Measurements from ENCODE around the gene TRPM2.
"Not testable (repeated sequence)": the region's sequence is repeated elsewhere in the genome, so short reads cannot be mapped to it uniquely, and the experiment has no call there.

Gene TRPM2

DNA sequence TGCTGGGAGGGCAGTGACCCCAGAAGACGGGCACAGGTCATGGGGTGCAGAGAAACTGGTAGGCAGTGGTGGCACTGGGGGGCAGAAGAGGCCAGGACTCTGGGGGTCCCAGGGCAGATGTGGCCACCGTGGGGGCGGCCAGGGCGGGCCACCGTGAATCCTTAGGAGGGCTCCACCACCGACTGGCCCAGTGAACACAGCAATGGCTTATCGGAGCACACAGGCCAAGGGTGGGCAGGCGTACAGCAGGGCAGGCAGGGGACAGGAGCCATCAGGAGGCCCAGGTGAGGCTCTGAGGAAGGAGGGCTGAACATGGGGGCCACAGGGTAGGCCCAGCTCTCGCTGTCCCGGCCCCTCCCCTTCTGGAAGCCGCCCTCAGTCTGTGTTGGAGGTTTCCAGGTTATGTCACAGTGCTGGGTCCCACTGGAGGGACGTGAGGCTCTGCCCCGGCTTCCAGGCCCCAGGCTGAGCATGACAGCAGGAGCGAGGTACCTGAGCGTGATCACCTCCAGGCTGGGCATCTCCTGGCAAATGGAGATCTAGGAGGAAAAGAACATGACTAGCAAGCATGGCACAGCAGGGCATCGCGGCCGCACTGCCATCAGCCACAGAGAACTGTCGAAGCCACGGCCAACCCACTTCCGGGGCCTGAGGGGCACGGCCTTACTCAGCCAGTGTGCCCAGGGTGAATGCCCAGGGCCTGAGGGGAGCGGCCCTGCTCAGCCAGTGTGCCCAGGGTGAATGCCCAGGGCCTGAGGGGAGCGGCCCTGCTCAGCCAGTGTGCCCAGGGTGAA, 18.0 kb upstream of the TRPM2 start:
- no peak for DNase-seq

DNA sequence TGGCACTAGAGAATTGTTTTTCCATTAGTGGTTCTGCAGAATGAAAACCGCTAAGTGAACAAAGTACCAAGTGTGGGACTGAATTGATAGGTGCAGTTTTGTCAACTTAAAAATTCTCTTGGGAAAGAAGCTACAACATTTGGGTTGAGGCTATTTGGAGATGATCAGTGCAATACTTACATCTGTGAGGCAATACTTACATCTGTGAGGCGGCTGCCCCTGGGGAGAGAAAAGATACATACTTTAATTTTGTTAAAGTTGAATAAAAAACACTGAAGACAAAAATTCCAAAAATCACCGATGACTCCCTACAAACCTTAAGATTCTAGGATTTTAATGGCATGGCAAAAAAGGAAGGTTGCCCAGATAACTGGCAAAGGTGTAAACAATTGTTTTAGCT, 16.0 kb upstream of the TRPM2 start:
- DNase-seq = no peak

DNA sequence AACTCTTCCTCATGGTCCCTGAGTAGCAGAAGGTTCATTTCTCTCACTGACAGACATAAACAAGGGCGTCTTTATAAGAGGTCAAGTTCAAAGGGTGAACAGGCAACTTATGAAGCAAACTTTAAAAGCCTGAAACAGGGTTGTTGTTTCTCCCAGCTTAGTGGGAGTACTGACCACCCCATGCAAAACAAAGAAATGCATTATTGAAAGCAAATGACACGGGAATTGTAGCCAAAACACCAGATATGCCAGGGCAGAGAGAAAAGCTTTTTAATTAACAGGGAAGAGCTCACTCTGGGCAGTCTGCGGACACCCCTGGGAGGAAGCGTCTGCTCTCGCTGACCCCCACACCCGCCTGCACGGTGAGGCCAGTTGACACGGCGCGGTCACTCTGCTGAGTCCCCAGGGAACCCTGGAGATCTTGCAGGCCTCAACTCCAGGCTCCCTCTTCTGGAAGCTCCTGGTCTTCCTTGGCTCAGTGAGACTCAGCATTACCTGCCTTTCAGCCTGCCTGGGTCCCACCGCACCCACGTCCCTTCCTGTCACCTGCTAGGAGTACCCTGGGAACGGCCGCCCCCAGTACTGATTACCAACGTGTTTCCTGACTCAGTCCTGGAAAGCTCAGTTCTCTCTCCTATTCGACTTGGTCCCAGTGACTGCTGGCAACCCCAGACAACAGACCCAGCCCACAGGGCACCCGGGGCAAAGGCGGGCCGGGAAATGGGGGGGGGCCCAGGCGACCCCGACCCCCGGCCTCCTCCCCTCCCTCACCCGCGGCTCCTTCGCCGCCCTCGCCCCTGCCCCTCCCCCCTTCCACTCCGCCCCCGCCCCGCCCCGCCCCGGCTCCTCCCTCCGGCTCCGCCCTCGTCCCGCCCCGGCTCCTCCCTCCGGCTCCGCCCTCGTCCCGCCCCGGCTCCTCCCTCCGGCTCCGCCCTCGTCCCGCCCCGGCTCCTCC, 15.2 kb upstream of the TRPM2 start:
- DNase-seq = no peak

DNA sequence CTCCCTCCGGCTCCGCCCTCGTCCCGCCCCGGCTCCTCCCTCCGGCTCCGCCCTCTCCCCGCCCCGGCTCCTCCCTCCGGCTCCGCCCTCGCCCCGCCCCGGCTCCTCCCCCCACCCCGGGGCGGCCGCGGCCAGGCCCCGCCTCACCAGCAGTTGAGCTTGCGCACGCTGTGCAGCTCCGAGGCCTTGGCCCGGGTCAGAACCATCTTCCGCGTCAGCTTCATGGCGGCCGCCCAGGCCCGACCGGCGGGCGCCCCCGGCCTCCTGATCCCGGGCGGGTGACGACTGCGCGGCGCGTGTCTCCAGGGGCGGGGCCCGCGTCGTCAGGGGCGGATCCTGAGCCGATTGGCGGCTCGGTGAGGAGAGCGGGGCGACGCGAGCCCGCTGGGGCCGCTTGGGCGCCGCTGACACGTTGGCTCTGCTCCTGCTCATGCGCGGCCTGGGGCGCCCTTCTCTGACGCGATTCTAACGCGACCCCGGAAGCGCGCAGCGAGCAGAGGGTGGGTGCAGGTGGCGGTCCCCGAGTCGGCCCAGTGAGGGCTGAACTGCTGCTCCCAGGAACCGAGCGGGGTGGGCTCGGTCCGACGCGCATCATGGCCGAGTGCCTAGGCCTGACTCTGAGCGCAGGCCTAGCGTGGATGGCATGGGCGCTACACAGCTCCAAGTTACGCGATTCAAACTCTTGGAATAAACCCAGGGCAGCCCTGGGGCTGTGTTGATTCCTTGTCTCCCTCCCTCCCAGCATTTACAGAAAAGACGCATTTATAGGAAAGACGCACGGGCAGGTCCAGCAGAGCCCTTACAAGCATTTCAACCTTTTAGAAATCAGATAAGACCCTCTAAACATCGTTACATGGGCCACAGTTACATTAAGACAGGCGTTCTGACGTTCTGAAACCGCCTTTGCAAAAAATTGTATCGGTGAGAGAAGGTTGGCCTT, 14.2 kb upstream of the TRPM2 start, which contains the start of gene CFAP410:
Gene CFAP410, minus strand, starts transcription at position 420 of the 940 bp plus-strand sequence. Its CDS starts 196 bp downstream, at position 224.
- peak; percentile 95 for DNase-seq

DNA sequence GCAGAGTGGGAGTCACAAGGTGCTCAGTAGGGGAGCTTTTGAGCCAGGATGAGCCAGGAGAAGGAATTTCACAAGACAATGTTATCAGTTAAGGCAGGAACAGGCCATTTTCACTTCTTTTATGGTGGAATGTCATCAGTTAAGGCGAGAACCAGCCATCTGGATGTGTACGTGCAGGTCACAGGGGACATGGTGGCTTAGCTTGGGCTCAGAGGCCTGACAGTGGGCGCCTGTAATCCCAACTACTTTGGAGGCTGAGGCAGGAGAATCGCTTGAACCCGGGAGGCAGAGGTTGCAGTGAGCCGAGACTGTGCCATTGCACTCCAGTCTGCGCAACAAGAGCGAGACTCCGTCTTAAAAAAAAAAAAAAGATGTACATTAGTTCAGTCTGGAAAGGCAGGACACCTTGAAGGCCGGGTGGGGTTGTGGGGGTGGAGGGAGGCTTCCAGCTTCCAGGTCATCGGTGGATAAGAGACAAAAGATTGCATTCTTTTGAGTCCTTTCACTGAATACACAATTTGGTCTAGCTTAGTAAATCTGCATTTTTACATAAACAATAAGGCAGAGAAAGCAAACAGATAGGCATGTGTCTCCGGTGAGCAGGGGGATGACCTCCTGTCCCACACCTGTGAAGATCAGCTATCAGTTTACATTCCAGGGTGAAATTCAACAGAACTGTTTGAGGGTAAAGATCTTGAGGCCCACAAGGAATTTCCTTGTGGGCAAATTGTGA, 11.5 kb upstream of the TRPM2 start:
- not testable (repeated sequence) for DNase-seq

DNA sequence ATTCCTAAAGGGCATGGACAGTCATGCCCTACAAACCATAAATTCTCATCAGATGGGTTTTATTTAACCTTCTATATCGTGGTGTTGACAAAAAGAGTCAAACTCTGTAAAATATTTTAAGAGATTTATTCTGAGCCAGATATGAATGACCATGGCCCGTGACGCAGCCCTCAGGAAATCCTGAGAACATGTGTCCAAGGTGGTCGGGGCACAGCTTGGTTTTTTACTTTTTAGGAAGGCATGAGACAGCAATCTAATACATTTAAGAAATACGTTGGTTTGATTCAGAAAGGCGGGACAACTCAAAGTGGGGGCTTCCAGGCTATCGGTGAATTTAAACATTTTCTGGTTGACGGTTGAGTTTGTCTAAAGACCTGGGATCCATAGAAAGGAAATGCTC, 10.4 kb upstream of the TRPM2 start:
- not testable (repeated sequence) for DNase-seq

DNA sequence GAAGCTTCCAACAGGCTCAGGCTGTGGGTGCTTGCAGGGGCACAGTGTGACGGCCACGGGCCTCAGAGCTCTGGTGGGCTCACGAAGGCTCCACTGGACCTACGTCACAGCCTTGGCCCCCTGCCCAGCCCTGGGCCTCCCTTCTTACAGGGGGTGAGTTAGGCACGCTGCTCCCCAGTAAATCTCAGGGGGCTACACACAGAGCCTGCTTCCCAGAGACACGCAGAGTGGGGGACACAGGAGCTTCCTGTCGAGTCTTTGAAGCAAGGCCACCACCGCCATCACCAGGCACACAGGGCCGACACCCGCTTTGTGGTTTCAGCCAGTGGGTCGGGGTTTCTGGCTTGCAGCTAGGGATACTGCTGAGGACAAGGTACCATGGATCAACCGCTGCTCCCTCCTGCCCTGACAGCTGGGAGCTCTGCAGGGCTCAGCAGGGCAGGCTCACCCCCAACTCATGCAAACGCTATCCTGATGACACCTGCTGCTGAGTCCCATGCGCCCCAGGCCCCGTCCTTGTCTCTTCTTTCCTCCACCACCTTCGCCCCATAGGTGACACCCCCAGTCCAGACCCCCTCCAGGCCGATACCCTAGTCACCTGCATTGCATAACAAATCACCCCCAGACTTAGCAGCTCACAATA, 8.8 kb upstream of the TRPM2 start:
- no peak for DNase-seq

DNA sequence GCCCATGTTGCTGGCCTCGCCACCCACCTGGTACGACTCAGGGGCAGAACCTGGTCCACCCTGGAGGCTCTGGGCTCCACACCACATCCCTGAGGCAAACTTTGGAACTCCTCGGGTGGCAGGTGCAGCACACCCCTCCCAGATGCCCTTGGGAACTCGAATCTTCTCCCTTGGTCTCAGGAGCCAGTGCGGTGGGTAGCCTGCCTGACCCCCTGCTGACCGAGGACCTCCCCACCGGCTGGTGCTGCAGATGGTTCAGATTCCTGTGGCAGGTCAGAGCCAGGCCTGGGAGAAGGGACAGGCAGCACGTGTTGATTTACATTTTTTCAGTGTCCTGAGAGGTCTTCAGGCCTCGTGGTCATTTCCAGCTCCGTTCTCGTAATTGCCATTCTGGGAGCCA, 7.9 kb upstream of the TRPM2 start:
- no peak for DNase-seq

DNA sequence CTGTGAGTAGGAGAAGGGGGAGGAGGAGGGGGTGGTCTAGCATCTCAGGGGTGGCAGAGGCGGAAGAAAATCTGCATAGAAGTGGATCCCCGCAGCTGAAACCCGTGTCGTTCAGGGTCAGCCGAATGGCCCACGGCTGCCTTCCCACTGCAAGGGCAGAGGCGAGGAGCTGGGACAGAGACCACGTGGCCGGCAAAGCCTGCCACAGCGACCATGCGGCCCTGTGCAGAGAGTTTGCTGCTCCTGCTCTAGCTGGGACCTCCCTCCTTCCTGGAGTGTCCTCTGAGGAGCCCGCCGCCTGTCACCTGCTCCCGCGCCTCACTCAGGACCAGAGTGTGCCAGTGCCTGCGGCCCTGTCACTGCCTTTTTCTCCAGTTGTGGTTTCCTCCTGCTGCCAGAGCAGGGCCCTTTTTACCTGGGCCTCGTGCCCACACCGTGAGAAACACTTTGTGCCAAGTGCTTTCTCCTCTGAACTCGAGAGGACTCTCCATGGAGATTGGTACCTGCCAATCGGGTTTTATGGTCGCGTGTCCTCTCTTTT, 5.4 kb upstream of the TRPM2 start:
- no peak for DNase-seq

DNA sequence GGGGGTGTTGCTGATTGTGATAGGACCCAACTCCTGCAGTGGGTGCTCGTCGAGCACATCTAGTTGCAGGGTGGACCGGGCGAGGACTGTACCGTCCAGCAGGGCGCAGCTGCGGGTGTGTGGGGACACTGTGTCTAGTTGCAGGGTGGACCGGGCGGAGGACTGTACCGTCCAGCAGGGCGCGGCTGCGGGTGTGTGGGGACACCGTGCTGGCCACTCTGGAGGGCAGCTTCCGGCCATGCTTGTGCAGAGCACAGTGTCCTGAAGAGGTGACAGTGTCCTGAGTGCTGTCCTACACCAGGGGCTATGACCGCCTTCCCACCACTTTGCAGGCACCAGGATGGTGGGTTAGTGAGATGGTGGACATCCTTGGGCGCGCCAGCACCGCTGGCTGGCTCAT, 4.6 kb upstream of the TRPM2 start:
- no peak for DNase-seq

DNA sequence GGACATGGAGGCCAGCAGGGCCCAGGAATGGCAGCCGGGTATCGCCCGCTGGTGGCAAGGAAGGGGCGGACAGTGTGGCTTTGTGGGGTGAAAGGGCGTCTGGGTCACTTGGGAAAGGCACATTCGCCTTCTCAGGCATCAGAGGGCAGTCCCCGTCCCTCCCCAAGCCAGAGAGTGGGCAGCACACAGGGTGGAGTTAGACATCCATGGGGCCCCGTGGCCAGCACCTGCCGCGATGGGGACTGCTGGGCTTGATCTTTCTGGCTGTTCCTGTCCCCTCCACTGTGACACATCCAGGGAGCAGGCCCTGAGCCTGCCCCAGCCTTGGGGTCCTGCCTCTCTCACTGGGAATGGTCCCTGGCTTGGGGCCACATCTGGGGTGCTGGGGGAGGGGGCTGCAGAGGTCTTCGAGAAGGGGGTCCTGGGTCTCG, 4.0 kb upstream of the TRPM2 start:
- DNase-seq = no peak

DNA sequence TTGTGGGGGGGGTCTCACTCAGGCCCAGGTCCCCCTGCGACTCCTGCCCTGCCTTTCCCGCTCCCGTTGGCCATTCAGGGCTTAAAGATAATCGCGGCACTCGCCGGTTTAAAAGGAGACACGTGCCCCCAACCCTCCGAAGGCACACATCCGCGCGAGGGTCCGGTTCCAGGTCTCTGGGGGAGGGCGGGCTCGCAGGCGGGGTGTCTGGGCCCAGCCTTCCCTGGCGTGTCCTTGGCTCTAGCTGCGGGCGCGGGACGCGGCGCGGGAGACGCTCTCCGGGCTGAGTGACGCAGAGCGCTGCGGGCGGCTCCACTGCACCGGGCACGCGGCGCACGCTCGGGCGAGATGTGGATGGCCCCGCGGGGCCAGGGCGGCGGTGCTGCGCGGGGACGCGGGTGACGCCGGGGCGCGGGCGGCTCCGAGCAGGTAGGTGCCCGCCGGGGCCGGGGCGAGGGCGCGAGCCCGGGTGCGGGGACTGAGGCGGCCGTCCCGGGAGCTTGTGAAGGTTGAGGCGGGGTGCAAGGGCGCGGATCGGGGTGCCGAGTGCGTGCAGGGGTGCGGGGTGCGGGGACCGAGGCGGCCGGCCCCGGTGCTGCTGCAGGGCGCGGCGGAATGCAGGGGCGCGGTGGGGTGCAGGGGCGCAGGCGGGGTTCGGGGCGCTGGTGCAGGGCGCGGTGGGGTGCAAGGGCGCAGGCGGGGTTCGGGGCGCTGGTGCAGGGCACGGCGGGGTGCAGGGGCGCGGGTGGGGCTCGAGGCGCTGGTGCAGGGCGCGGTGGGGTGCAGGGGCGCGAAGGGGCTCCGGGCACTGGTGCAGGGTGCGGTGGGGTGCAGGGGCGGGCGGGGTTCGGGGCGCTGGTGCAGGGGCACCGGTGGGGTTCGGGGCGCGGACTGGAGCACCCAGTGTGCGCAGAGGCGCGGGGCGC, 3.3 kb upstream of the TRPM2 start:
- no peak for DNase-seq

DNA sequence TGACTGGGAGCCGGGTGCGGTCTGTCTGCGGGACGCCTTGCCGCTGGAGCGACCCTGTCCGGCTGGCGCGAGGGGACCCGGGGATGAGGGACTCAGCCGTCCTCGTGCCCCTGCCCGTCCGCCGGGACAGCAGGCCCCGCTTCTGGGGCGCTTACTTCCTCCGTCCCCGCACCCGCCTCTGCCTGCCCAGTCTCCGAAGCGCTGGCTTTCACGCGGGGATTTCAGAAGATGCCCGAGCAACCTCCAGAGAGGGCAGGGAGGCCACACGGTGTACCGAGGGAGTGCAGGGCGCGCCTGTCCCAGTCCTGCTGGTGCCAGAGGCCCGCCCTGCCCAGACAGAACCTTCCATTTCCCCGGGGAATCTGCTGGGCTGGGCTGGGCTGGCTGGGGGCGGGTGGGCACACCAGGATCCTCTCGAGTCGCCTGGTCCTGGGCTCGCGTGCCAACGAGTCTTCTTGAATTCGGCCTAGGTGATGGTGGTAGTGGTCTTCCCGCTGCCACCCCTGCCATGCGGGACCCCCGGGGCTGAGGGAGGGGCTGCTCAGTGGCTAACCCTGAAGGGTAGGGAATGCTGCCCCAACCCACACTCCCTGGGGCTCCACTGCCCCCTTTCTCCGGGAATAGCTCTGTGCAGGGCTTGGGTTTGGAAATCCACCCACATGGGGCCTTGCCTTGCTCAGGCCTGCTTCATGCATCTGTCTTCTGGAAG, 2.5 kb upstream of the TRPM2 start:
- DNase-seq = no peak

DNA sequence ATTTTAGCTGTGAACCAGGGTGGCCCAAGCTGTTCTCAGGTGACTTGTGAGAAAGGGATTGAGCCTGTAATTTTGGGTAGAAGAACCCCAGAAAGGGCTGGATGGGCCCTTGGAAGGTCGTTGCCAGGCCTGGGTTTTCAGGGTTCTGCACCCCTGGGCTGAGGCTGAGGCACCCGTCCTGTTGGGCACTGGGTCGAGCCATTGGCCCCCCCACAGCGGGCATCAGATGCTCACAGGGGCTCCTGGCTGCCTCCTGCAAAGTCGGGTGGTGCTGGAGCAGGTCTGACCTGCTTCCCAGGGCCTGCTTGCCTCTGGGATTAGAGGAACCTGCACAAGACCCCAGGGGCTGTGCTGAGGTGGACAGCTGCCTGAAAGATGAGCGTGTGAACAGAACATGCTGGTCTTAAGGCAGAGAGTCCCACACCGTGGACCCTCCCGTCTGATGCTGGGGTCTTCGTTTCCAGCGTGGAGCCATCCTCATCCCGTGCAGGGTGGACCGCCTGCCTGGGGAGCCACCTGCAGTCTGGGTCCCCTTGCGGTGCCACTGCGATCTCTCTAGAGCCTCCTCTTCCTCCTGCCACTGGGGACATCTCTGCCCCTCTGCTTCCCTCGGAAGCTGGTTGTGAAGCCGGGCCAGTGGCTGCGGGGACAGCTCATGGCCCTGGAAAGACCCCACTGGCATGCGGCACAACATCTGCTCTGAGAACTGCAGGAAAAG, 1.7 kb upstream of the TRPM2 start:
- no peak for DNase-seq

DNA sequence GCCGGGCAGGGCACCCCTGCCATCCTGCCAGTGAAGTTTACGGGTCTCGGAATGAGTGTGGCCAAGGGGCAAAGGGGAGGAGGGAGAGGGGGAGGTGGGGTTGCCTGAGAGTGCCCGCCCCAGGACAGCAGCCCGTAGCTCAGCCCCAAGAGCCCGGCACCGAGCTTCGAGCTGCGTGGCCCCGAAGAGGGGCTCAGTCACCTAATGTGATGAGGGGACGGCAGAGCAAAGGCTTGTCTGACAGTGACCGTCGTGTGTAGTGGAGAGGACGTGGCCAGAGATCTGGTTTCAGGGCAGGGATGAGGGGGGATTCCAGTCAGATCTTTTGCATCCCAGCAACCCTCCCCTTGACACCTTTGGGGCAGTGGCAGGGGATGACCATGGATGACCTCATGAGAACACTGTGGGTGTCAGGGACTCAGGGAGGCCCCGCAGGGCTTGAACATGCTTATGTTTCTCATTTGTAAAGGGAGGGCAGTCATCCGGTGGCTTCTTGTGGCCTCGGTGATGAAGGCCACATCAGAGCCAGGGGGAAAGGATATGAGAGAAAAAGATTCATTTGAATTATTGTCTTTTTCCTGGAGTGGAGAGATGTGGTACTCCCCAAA, 1.1 kb upstream of the TRPM2 start:
- DNase-seq = no peak

DNA sequence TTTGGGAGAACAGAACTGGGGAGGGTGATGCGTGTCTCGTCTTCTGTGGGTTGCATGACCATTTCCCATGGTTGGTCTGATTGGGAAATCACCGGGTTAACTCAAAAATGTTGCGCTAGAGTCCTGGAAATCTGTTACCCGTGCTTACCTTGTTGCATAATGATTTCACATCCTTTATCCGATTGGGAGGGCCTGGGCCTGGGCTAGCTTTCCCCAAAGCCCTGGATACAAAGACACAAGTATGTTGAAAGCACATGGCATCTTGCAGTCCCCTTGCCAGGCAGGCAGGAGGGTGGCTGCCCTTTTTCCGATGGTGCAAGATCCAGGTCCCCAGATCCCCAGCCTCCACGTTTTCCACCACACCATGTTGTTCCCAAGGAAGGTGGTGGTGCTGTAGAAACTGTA, 582 bp downstream of the TRPM2 start:
- no peak for DNase-seq

DNA sequence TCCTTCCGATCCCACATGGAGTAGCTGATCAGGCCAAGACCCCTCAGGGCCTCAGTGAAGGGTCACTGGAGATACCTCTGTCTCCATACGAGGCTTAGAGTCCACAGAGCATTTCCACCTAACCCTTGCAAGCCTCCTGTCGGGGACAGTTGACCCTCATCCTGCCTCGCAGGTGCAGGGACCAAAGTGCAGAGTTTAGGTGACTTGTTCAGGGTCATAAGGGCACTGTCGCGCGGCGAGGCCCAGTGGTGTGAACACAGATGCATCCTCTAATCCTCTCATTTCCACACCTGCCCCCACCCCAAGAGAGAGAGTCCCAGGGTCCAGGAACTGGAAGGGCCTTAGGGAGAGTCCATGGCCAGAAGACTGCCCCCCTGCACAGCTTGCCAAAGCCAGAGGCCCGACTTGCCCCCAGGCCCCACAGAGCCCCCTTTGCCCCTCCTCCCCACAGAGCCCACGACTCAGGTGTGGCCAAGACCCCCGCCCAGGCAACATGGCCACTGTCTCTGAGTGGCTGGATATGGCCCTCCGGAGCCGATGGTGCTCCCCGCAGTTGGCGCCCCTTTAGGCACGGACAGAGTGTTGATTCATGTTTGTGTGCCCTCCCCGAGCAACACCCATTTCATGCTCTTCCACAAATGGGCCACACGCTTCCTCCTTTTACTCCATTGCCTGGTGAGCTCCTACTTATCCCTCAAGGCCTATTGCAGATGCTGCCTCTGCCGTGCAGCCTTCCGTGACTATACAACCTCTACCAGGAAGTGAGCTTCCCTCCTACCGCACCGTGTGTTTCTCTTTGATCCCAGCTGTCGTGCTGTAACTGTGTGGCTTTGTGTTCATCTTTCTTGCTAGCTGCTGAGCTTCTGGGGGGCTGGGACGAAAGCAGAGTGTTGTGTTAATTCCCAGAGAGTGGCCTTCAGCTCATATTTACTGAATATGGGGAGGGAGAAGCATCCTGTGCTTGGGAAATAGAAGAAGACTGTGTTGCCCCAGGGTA, 1.7 kb downstream of the TRPM2 start:
- DNase-seq = no peak

All from activated naive CD4-positive, alpha-beta T cell treated with Interleukin-2 at 50 U/mL for 16 hours (primary cell).